Prostate gland (tissue), 2 donors: ENCODE measurements around the gene ZNF491. TPM values are rescaled to one million over a fixed set of nuclear protein-coding genes. Genes with fewer than 3 reads are reported as not detected.

ENCODE experiments used
- DNase-seq: peaks from one replicate; pipeline ENCODE4 v3.0.0-alpha.2; 2019; ENCODE audit warnings: low spot score
- H3K27ac ChIP-seq, 2 donors: fragments of 200-600 bp; sonication (generic); 2 replicates each; pipeline ENCODE4 v1.5.1; 2017 to 2019
- H3K27me3 ChIP-seq: fragments of 200-600 bp; sonication (generic); replicated peaks from 2 replicates; pipeline ENCODE4 v1.5.1; 2019; ENCODE audit not compliant: insufficient read depth
- H3K36me3 ChIP-seq, 2 donors: fragments of 200-600 bp; sonication (generic); 1 replicate in 1 of 2; 2 replicates in 1 of 2; pipeline versions ENCODE4 v1.5.1 to v1.8.1; 2017 to 2019
- H3K4me1 ChIP-seq: fragments of 200-600 bp; sonication (generic); replicated peaks from 2 replicates; pipeline ENCODE4 v1.5.1; 2019
- H3K4me3 ChIP-seq, 2 donors: fragments of 200-600 bp; sonication (generic); 2 replicates each; pipeline ENCODE4 v1.5.1; 2017 to 2019
- H3K9me3 ChIP-seq: fragments of 200-600 bp; sonication (generic); 2 replicates; pipeline ENCODE4 v1.5.1; 2017
- CTCF ChIP-seq, 4 experiments: fragments of 200-600 bp in 2 of 4; fragments of 450-650 bp in 2 of 4; sonication (generic) in 2 of 4; IDR thresholded peaks; 1 replicate in 3 of 4; 2 replicates in 1 of 4; pipeline ENCODE4 v1.5.1; 2016 to 2019; ENCODE audit warnings: antibody characterized with exemption in 4 of 4, mild to moderate bottlenecking in 2 of 4, moderate library complexity in 2 of 4
- POLR2A ChIP-seq: fragments of 450-650 bp; IDR thresholded peaks from one replicate; pipeline ENCODE4 v1.6.1; 2016; ENCODE audit warnings: antibody characterized with exemption, mild to moderate bottlenecking
- POLR2AphosphoS5 ChIP-seq: sonication (generic); formaldehyde crosslinking; IDR thresholded peaks from one replicate; pipeline ENCODE4 v1.6.1; 2017; ENCODE audit warnings: antibody characterized with exemption
- WGBS: methylation state at CpG from one replicate; pipeline ENCODE4 v1.1.5; 2018; 5-methylcytosine and 5-hydroxymethylcytosine counted together
- intact Hi-C: fragments of 100-400 bp; cut with DNase I; formaldehyde crosslinking; loops from one replicate; pipeline ENCODE4 v1.14.2; 2022
- total RNA-seq, 2 donors: library from RNA; depleted of rRNA; stranded (reverse); fragments of >200 nt; gene quantifications; one replicate each; pipeline ENCODE4 v1.1.0, GENCODE V29; 2016

The ZNF491 gene
- total RNA-seq, 2 donors from 2014 or later = 1.6 to 2.3 TPM

GRCh38 chr19:11780431-11781020 lies 17.8 kb upstream of the ZNF491 start:
- Histone ChIP-seq H3K9me3 (peaks cover 13% of the 10 kb centered on the region), H3K27me3 (no peaks in the 10 kb centered on the region), H3K4me3 (no peak overlapping the region), H3K4me1 (no peaks in the 10 kb centered on the region), H3K36me3 (peaks cover 20 to 21% of the 10 kb centered on the region in 2 donors), H3K27ac (no peak overlapping the region)
- intact Hi-C loops = no loop called here
- TF ChIP-seq POLR2AphosphoS5 (no peak), CTCF (IDR thresholded peaks at IDR 0.05) (no peak), POLR2A (no peak)
- WGBS = 94% methylated on average over 7 of the region's 7 CpGs
- DNase-seq = no peak

- Histone ChIP-seq H3K36me3 (peaks cover 20 to 21% of the 10 kb centered on the region in 2 donors), H3K9me3 (peaks cover 13% of the 10 kb centered on the region), H3K4me3 (no peak overlapping the region), H3K27ac (no peak overlapping the region), H3K27me3 (no peaks in the 10 kb centered on the region), H3K4me1 (no peaks in the 10 kb centered on the region)
- TF ChIP-seq CTCF (IDR thresholded peaks at IDR 0.05) (no peak), POLR2A (no peak), POLR2AphosphoS5 (no peak)
- 94% methylated on average over 5 of the region's 5 CpGs for WGBS
- intact Hi-C loops = no loop called here
- DNase-seq = no peak
These were observed 16.8 kb upstream of the ZNF491 start for GRCh38 chr19:11781295-11782057.

- intact Hi-C loops = no loop called here
- 100% methylated on average over 1 of the region's 1 CpG for WGBS
- H3K27ac ChIP-seq = no peak overlapping the region
- no peaks in the 10 kb centered on the region for H3K27me3 ChIP-seq
- TF ChIP-seq POLR2A (no peak), POLR2AphosphoS5 (no peak), CTCF (IDR thresholded peaks at IDR 0.05) (no peak)
- no peak for DNase-seq
- no peaks in the 10 kb centered on the region for H3K4me1 ChIP-seq
- H3K4me3 ChIP-seq = no peak overlapping the region
- peaks cover 13% of the 10 kb centered on the region for H3K9me3 ChIP-seq
- peaks cover 15 to 16% of the 10 kb centered on the region in 2 donors for H3K36me3 ChIP-seq
These were observed 14.6 kb upstream of the ZNF491 start for GRCh38 chr19:11783767-11784166.

- Histone ChIP-seq H3K4me1 (no peaks in the 10 kb centered on the region), H3K9me3 (peaks cover 13% of the 10 kb centered on the region), H3K27me3 (no peaks in the 10 kb centered on the region), H3K36me3 (peaks cover 13 to 15% of the 10 kb centered on the region in 2 donors), H3K27ac (no peak overlapping the region), H3K4me3 (no peak overlapping the region)
- TF ChIP-seq POLR2AphosphoS5 (no peak), POLR2A (no peak), CTCF (IDR thresholded peaks at IDR 0.05) (no peak)
- no peak for DNase-seq
- intact Hi-C loops = no loop called here
- 100% methylated on average over 3 of the region's 3 CpGs for WGBS
These were observed 14.0 kb upstream of the ZNF491 start for GRCh38 chr19:11784356-11784755.

GRCh38 chr19:11787536-11787935 lies 10.8 kb upstream of the ZNF491 start:
- Histone ChIP-seq H3K4me3 (no peak overlapping the region), H3K27me3 (no peaks in the 10 kb centered on the region), H3K36me3 (no peaks in the 10 kb centered on the region), H3K27ac (no peak overlapping the region), H3K9me3 (no peaks in the 10 kb centered on the region), H3K4me1 (no peaks in the 10 kb centered on the region)
- 69% methylated on average over 3 of the region's 3 CpGs for WGBS
- DNase-seq = no peak
- intact Hi-C loops = no loop called here
- TF ChIP-seq CTCF (IDR thresholded peaks at IDR 0.05) = no peak
- TF ChIP-seq POLR2A = no peak
- TF ChIP-seq POLR2AphosphoS5 = no peak
